Activated CD4-positive, alpha-beta T cell treated with anti-CD3 and anti-CD28 coated beads, Interleukin-2, amount 50 U/mL, for 48 hours (primary cell): ENCODE results near the gene CNPY3.

Experiments
- DNase-seq, 2 experiments: peaks; one replicate each; pipeline ENCODE4 v3.0.0-alpha.2; 2020

Gene CNPY3

GRCh38 chr6:42961020-42961470 lies 31.8 kb downstream of the CNPY3 start:
- no peak for DNase-seq

GRCh38 chr6:42962096-42962495 lies 32.8 kb downstream of the CNPY3 start:
- no peak for DNase-seq

GRCh38 chr6:42962502-42963178 lies 33.4 kb downstream of the CNPY3 start:
- DNase-seq: no peak

GRCh38 chr6:42963179-42963854 lies 34.0 kb downstream of the CNPY3 start:
- no peak for DNase-seq

GRCh38 chr6:42963855-42964605 lies 34.8 kb downstream of the CNPY3 start:
- peak; percentile 38 to 61 for DNase-seq

GRCh38 chr6:42966571-42966970 lies 37.3 kb downstream of the CNPY3 start:
- DNase-seq: no peak

GRCh38 chr6:42967228-42967627 lies 37.9 kb downstream of the CNPY3 start:
- no peak for DNase-seq

- DNase-seq: no peak
These were observed 38.9 kb downstream of the CNPY3 start for GRCh38 chr6:42968126-42968701.

- DNase-seq: no peak
These were observed 39.5 kb downstream of the CNPY3 start for GRCh38 chr6:42968783-42969182.

GRCh38 chr6:42969431-42969830 lies 40.2 kb downstream of the CNPY3 start:
- no peak for DNase-seq

GRCh38 chr6:42969934-42970333 lies 40.7 kb downstream of the CNPY3 start:
- no peak for DNase-seq

- no peak for DNase-seq
These were observed 41.8 kb downstream of the CNPY3 start for GRCh38 chr6:42970871-42971612.

GRCh38 chr6:42971746-42972327 lies 42.6 kb downstream of the CNPY3 start:
- DNase-seq: no peak

- DNase-seq: no peak
These were observed 44.6 kb downstream of the CNPY3 start for GRCh38 chr6:42973926-42974325.

- no peak for DNase-seq
These were observed 45.7 kb downstream of the CNPY3 start for GRCh38 chr6:42974919-42975505.

GRCh38 chr6:42978487-42978838 lies 49.2 kb downstream of the CNPY3 start:
- DNase-seq: peak in 1 of 2 experiments; percentile 36

- DNase-seq: peak; percentile 88 to 90
These were observed 49.7 kb downstream of the CNPY3 start, which contains the start of gene PEX6 for GRCh38 chr6:42978839-42979522. PEX6 (minus strand) TSS chr6:42979181; CDS start chr6:42979150, 31 bp downstream.

- DNase-seq: no peak
These were observed 50.4 kb downstream of the CNPY3 start for GRCh38 chr6:42979523-42980177.

- no peak for DNase-seq
These were observed 52.6 kb downstream of the CNPY3 start for GRCh38 chr6:42981836-42982235.
